Rectal smooth muscle tissue (tissue), 1 donor: ENCODE data around the gene CTAGE6.
"Not testable (repeated sequence)": the region's sequence is repeated elsewhere in the genome, so short reads cannot be mapped to it uniquely, and the experiment has no call there.

Experiments
- H3K27ac ChIP-seq: one replicate; pipeline ENCODE4 v1.7.0; 2013; ENCODE audit warnings: low read depth, low read length, inconsistent platforms
- H3K27me3 ChIP-seq: one replicate; pipeline ENCODE4 v1.7.0; 2013; ENCODE audit warnings: low read length; ENCODE audit not compliant: control insufficient read depth, insufficient read depth
- H3K36me3 ChIP-seq: one replicate; pipeline ENCODE4 v1.7.0; 2013; ENCODE audit warnings: low read length; ENCODE audit not compliant: control insufficient read depth, insufficient read depth
- H3K4me1 ChIP-seq: one replicate; pipeline ENCODE4 v1.7.0; 2013; ENCODE audit warnings: low read length; ENCODE audit not compliant: control insufficient read depth, insufficient read depth
- H3K4me3 ChIP-seq: one replicate; pipeline ENCODE4 v1.7.0; 2013; ENCODE audit warnings: low read length
- H3K9ac ChIP-seq: one replicate; pipeline ENCODE4 v1.7.0; 2013; ENCODE audit warnings: low read length

Gene CTAGE6

DNA sequence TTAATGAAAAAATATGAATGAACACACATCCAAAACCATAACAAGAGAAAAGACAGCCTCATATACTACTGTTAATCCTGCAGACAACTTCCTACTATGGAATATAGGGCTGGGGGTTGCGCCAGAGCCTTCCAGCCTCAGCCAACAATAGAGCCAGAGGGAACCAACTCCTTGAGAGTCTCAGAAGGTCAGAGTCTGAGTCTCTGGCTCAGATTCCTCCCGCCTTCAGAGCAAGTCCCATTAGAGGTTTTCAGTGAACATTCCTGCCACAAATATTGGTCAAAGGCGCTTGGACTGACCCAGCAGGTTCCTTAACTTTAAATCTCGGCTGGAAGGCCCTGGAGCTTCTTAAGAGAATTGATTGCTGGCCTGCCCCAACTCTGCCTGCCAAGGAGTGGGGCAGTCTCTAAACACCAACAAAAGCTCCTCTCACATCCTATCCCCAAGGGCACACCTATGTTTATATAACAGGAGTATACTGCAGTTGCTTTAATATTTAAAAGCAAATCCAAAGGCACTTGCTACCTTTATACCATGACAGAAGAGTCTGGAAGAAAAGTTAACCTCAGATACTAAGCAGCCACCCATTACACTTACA is 45.7 kb downstream of the CTAGE6 start:
- H3K9ac ChIP-seq, H3K27ac ChIP-seq, H3K4me1 ChIP-seq, H3K27me3 ChIP-seq, H3K4me3 ChIP-seq, H3K36me3 ChIP-seq: not testable (repeated sequence)

DNA sequence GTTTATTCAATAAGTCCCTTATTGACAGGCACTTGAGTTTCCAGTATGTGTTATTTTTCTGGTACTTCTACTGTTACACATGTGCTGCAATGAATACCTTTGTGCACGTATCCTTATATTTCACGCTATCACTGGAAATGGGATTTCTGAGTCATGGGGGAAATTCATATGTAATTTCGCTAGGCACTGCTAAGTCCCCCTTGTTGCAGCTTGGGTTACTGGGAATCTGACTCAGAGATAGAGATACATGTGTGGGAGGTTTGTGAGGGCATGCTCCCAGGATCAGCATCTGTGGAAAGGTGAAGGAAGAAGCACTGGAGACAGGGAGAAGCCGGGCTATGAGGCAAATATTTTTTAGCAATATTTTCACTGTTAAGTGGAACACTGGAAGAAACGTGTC is 47.6 kb downstream of the CTAGE6 start:
- H3K27me3 ChIP-seq, H3K9ac ChIP-seq, H3K4me3 ChIP-seq, H3K36me3 ChIP-seq, H3K27ac ChIP-seq, H3K4me1 ChIP-seq: not testable (repeated sequence)
